ENCODE measurements around the gene SCGB2B2.
A peak's percentile ranks its signal among the peaks of the same experiment; 100 is the strongest.
"Not testable (repeated sequence)": the region's sequence is repeated elsewhere in the genome, so short reads cannot be mapped to it uniquely, and the experiment has no call there.

Gene SCGB2B2

GRCh38 chr19:34673590-34673989 lies 3.4 kb downstream of the SCGB2B2 start:
- Histone ChIP-seq H3K27ac (ENCODE audit: low read depth, low read length) (no peak overlapping the region), H3K27me3 (ENCODE audit: control insufficient read depth in 5 of 5, insufficient read depth in 4 of 5, low read length in 5 of 5) (no peaks in the 10 kb centered on the region), H3K9ac (ENCODE audit: low read length in 5 of 5) (no peak overlapping the region), H3K4me3 (ENCODE audit: low read depth in 1 of 5, low read length in 5 of 5) (no peak overlapping the region), H3K4me1 (ENCODE audit: control insufficient read depth in 5 of 5, insufficient read depth in 5 of 5, low read length in 5 of 5) (peaks cover 2 to 17% (median 15%) of the 10 kb centered on the region in 5 donors), H3K9me3 (ENCODE audit: control insufficient read depth in 5 of 5, low read length in 5 of 5) (peaks cover 0 to 1% (median 0%) of the 10 kb centered on the region in 5 donors), H3K36me3 (ENCODE audit: control insufficient read depth in 5 of 5, insufficient read depth in 5 of 5, low read length in 5 of 5) (no peaks in the 10 kb centered on the region)

GRCh38 chr19:34671972-34672371 lies 5.0 kb downstream of the SCGB2B2 start:
- Histone ChIP-seq H3K27me3 (ENCODE audit: control insufficient read depth in 5 of 5, insufficient read depth in 4 of 5, low read length in 5 of 5) (no peaks in the 10 kb centered on the region), H3K36me3 (ENCODE audit: control insufficient read depth in 5 of 5, insufficient read depth in 5 of 5, low read length in 5 of 5) (no peaks in the 10 kb centered on the region), H3K9me3 (ENCODE audit: control insufficient read depth in 5 of 5, low read length in 5 of 5) (no peaks in the 10 kb centered on the region), H3K9ac (ENCODE audit: low read length in 5 of 5) (no peak overlapping the region), H3K27ac (ENCODE audit: low read depth, low read length) (no peak overlapping the region), H3K4me1 (ENCODE audit: control insufficient read depth in 5 of 5, insufficient read depth in 5 of 5, low read length in 5 of 5) (peaks cover 0 to 20% (median 17%) of the 10 kb centered on the region in 5 donors), H3K4me3 (ENCODE audit: low read depth in 1 of 5, low read length in 5 of 5) (no peak overlapping the region)

DNA sequence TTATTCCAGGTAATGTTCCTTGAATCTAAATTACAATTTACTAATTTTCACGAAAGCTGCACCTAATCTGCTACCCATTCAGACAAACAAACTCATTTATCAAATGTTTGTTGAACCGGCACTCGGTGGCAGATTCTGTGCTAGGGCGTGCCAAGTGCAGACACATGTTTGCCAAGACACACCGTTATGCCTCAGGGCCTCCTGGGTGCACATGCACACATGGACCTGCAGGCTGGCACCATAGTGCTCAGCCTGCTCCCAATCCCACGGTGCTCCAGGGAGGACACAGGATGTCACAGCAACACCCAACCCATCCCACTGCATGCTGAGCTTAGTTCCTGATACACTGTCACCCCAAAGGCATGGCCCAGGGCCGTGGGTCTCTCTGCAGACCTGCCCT lies 7.7 kb downstream of the SCGB2B2 start:
- Histone ChIP-seq H3K9ac (ENCODE audit: low read length in 5 of 5) (no peak overlapping the region), H3K36me3 (ENCODE audit: control insufficient read depth in 5 of 5, insufficient read depth in 5 of 5, low read length in 5 of 5) (no peaks in the 10 kb centered on the region), H3K4me1 (ENCODE audit: control insufficient read depth in 5 of 5, insufficient read depth in 5 of 5, low read length in 5 of 5) (peaks cover 0 to 15% (median 9%) of the 10 kb centered on the region in 5 donors), H3K27me3 (ENCODE audit: control insufficient read depth in 5 of 5, insufficient read depth in 4 of 5, low read length in 5 of 5) (no peaks in the 10 kb centered on the region), H3K4me3 (ENCODE audit: low read depth in 1 of 5, low read length in 5 of 5) (no peak overlapping the region), H3K9me3 (ENCODE audit: control insufficient read depth in 5 of 5, low read length in 5 of 5) (no peaks in the 10 kb centered on the region), H3K27ac (ENCODE audit: low read depth, low read length) (no peak overlapping the region)

DNA sequence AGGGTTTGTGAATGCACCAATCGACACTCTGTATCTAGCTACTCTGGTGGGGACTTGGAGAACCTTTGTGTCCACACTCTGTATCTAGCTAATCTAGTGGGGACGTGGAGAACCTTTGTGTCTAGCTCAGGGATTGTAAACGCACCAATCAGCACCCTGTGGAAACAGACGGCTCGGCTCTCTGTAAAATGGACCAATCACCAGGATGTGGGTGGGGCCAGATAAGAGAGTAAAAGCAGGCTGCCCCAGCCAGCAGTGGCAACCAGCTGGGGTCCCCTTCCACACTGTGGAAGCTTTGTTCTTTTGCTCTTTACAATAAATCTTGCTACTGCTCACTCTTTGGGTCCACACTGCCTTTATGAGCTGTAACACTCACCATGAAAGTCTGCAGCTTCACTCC lies 8.3 kb downstream of the SCGB2B2 start:
- not testable (repeated sequence) for H3K27ac ChIP-seq (ENCODE audit: low read depth, low read length); H3K9ac ChIP-seq (ENCODE audit: low read length in 5 of 5); H3K4me3 ChIP-seq (ENCODE audit: low read depth in 1 of 5, low read length in 5 of 5)

DNA sequence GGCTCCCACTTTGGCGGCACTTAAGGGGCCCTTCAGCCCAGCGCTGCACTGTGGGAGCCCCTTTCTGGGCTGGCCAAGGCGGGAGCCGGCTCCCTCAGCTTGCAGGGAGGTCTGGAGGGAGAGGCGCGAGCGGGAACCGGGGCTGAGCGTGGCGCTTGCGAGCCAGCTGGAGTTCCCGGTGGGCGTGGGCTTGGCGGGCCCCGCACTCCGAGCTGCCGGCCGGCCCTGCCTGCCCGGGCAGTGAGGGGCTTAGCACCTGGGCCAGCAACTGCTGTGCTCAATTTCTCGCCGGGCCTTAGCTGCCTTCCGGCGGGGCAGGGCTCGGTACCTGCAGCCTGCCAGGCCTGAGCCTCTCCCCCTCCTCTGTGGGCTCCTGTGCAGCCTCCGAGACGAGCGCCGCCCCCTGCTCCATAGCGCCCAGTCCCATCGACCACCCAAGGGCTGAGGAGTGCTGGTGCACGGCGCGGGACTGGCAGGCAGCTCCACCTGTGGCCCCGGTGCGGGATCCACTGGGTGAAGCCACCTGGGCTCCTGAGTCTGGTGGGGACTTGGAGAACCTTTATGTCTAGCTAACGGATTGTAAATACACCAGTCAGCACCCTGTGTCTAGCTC lies 8.8 kb downstream of the SCGB2B2 start:
- peaks cover 0 to 15% (median 9%) of the 10 kb centered on the region in 5 donors for H3K4me1 ChIP-seq (ENCODE audit: control insufficient read depth in 5 of 5, insufficient read depth in 5 of 5, low read length in 5 of 5)
- H3K9ac ChIP-seq (ENCODE audit: low read length in 5 of 5); H3K27ac ChIP-seq (ENCODE audit: low read depth, low read length); H3K9me3 ChIP-seq (ENCODE audit: control insufficient read depth in 5 of 5, low read length in 5 of 5); H3K36me3 ChIP-seq (ENCODE audit: control insufficient read depth in 5 of 5, insufficient read depth in 5 of 5, low read length in 5 of 5); H3K27me3 ChIP-seq (ENCODE audit: control insufficient read depth in 5 of 5, insufficient read depth in 4 of 5, low read length in 5 of 5): not testable (repeated sequence)
- H3K4me3 ChIP-seq (ENCODE audit: low read depth in 1 of 5, low read length in 5 of 5), result peak overlapping the region in 2 of 5 donors; percentile 58 to 62

More for the DNA sequence above, 8.3 kb downstream of the SCGB2B2 start:
- not testable (repeated sequence) for H3K27me3 ChIP-seq (ENCODE audit: control insufficient read depth in 5 of 5, insufficient read depth in 4 of 5, low read length in 5 of 5); H3K9me3 ChIP-seq (ENCODE audit: control insufficient read depth in 5 of 5, low read length in 5 of 5); H3K36me3 ChIP-seq (ENCODE audit: control insufficient read depth in 5 of 5, insufficient read depth in 5 of 5, low read length in 5 of 5)
- H3K4me1 ChIP-seq (ENCODE audit: control insufficient read depth in 5 of 5, insufficient read depth in 5 of 5, low read length in 5 of 5), result peaks cover 0 to 15% (median 9%) of the 10 kb centered on the region in 5 donors

DNA sequence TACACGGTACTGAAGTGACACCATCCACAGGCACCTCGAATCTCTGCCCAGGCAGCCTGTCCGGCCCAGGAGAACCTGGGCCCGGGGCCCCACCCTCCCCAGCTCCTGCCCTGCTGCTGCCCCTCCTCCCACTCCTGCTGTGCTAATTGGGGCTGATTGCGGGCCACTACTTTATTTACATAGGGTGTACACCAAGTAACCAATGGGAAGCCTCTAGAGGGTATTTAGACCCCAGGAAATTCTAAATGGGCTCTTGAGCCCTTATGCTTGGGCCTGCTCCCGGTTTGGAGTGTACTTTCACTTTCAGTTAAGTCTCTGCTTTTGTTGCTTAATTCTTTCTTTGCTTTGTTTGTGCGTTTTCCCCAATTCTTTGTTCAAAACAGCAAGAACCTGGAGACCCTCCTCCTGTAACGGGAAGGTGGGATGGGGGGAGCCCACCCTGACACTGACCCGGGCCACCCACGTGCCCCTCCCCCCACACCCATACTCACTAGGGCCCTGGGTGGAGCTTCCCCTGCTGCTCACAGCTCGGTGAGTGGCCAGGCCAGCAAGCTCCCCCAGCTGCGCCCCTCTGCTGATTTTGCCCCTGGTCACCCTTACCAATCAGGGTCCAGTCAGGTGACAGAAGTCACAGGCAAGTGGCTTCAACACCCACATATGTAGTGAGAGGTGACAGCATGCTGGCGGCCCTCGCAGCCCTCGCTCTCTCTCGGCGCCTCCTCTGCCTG lies 9.4 kb downstream of the SCGB2B2 start:
- Histone ChIP-seq H3K9me3 (ENCODE audit: control insufficient read depth in 5 of 5, low read length in 5 of 5) (no peaks in the 10 kb centered on the region), H3K9ac (ENCODE audit: low read length in 5 of 5) (peak overlapping the region in 3 of 5 donors; percentile 55 to 72 (median 63)), H3K4me1 (ENCODE audit: control insufficient read depth in 5 of 5, insufficient read depth in 5 of 5, low read length in 5 of 5) (peaks cover 0 to 15% (median 9%) of the 10 kb centered on the region in 5 donors), H3K36me3 (ENCODE audit: control insufficient read depth in 5 of 5, insufficient read depth in 5 of 5, low read length in 5 of 5) (no peaks in the 10 kb centered on the region), H3K4me3 (ENCODE audit: low read depth in 1 of 5, low read length in 5 of 5) (peak overlapping the region; percentile 58 to 72 (median 62)), H3K27me3 (ENCODE audit: control insufficient read depth in 5 of 5, insufficient read depth in 4 of 5, low read length in 5 of 5) (no peaks in the 10 kb centered on the region), H3K27ac (ENCODE audit: low read depth, low read length) (no peak overlapping the region)

- Histone ChIP-seq H3K9ac (ENCODE audit: low read length in 5 of 5) (peak overlapping the region in 1 of 5 donors; percentile 72), H3K9me3 (ENCODE audit: control insufficient read depth in 5 of 5, low read length in 5 of 5) (no peaks in the 10 kb centered on the region), H3K4me3 (ENCODE audit: low read depth in 1 of 5, low read length in 5 of 5) (peak overlapping the region in 4 of 5 donors; percentile 58 to 65 (median 62)), H3K4me1 (ENCODE audit: control insufficient read depth in 5 of 5, insufficient read depth in 5 of 5, low read length in 5 of 5) (peaks cover 0 to 15% (median 12%) of the 10 kb centered on the region in 5 donors), H3K27ac (ENCODE audit: low read depth, low read length) (no peak overlapping the region), H3K36me3 (ENCODE audit: control insufficient read depth in 5 of 5, insufficient read depth in 5 of 5, low read length in 5 of 5) (no peaks in the 10 kb centered on the region), H3K27me3 (ENCODE audit: control insufficient read depth in 5 of 5, insufficient read depth in 4 of 5, low read length in 5 of 5) (no peaks in the 10 kb centered on the region)
Observed at GRCh38 chr19:34666958-34667265, 10.0 kb downstream of the SCGB2B2 start.

- Histone ChIP-seq H3K4me3 (ENCODE audit: low read depth in 1 of 5, low read length in 5 of 5) (peak overlapping the region in 1 of 5 donors; percentile 62), H3K27me3 (ENCODE audit: control insufficient read depth in 5 of 5, insufficient read depth in 4 of 5, low read length in 5 of 5) (no peaks in the 10 kb centered on the region), H3K27ac (ENCODE audit: low read depth, low read length) (no peak overlapping the region), H3K9ac (ENCODE audit: low read length in 5 of 5) (no peak overlapping the region), H3K9me3 (ENCODE audit: control insufficient read depth in 5 of 5, low read length in 5 of 5) (no peaks in the 10 kb centered on the region), H3K36me3 (ENCODE audit: control insufficient read depth in 5 of 5, insufficient read depth in 5 of 5, low read length in 5 of 5) (no peaks in the 10 kb centered on the region), H3K4me1 (ENCODE audit: control insufficient read depth in 5 of 5, insufficient read depth in 5 of 5, low read length in 5 of 5) (peaks cover 0 to 18% (median 14%) of the 10 kb centered on the region in 5 donors)
Observed at GRCh38 chr19:34666200-34666957, 10.6 kb downstream of the SCGB2B2 start.

DNA sequence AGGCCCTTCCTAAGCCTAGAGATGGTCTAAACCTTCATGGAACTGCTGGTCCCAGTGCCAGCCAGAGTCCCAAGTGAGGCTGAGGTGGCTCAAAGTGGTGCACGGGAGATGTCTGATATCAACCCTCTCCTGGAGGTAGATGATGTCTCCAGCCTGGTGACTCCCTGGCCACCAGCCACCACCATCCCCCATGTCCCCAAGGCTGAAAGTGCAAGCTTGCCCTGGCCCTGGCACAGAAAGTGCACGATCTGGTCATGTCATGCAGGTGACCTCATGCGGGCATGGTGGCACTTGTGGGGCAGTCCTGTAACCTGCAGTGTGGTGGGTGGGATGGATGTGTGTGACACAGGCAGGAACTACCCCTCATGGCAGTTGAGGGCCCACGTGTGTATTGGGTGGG lies 11.7 kb downstream of the SCGB2B2 start:
- H3K27me3 ChIP-seq (ENCODE audit: control insufficient read depth in 5 of 5, insufficient read depth in 4 of 5, low read length in 5 of 5); H3K27ac ChIP-seq (ENCODE audit: low read depth, low read length); H3K9ac ChIP-seq (ENCODE audit: low read length in 5 of 5); H3K4me3 ChIP-seq (ENCODE audit: low read depth in 1 of 5, low read length in 5 of 5); H3K36me3 ChIP-seq (ENCODE audit: control insufficient read depth in 5 of 5, insufficient read depth in 5 of 5, low read length in 5 of 5); H3K9me3 ChIP-seq (ENCODE audit: control insufficient read depth in 5 of 5, low read length in 5 of 5): not testable (repeated sequence)
- H3K4me1 ChIP-seq (ENCODE audit: control insufficient read depth in 5 of 5, insufficient read depth in 5 of 5, low read length in 5 of 5), result peaks cover 0 to 21% (median 14%) of the 10 kb centered on the region in 5 donors

DNA sequence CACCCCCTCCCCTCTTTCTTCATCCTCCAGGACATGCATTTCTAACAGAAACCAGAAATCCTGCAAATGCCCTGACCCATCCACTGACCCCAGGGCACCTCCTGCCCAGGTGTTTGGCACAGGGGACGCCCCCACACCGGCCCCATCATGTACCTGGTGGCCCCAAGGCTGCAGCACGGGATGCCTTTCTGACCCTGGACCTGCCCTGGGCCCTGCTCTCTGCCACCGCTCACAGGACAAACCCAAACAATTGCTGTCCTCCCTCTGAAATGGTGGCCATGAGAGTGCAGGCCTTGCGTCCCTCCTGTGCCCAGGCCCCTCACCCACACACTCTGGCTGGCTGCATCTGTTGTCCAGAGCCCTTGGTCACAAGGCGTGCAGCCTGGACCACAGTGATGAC lies 12.1 kb downstream of the SCGB2B2 start:
- H3K9me3 ChIP-seq (ENCODE audit: control insufficient read depth in 5 of 5, low read length in 5 of 5), result no peaks in the 10 kb centered on the region
- H3K9ac ChIP-seq (ENCODE audit: low read length in 5 of 5), result no peak overlapping the region
- no peaks in the 10 kb centered on the region for H3K27me3 ChIP-seq (ENCODE audit: control insufficient read depth in 5 of 5, insufficient read depth in 4 of 5, low read length in 5 of 5)
- H3K4me1 ChIP-seq (ENCODE audit: control insufficient read depth in 5 of 5, insufficient read depth in 5 of 5, low read length in 5 of 5), result peaks cover 0 to 21% (median 14%) of the 10 kb centered on the region in 5 donors
- H3K36me3 ChIP-seq (ENCODE audit: control insufficient read depth in 5 of 5, insufficient read depth in 5 of 5, low read length in 5 of 5), result no peaks in the 10 kb centered on the region
- no peak overlapping the region for H3K4me3 ChIP-seq (ENCODE audit: low read depth in 1 of 5, low read length in 5 of 5)
- no peak overlapping the region for H3K27ac ChIP-seq (ENCODE audit: low read depth, low read length)

All from subcutaneous abdominal adipose tissue (tissue), 5 donors.